IMR-90 (cell line): ENCODE data around the gene MRFAP1L1. TPM values are rescaled to one million over a fixed set of nuclear protein-coding genes. Genes with fewer than 3 reads are reported as not detected.

Experiments used
- ATAC-seq: fragments of 200-7000 bp; cut with Tn5 transposase; 2 replicates; pipeline ENCODE4 v1.9.1; 2020; ENCODE audit warnings: low read depth, mild to moderate bottlenecking, moderate library complexity
- BruUV-seq: library from RNA; stranded (reverse); fragments of 400-500 nt; replicated peaks from 2 replicates; lab custom pipeline; 2021; lab: Mats Ljungman, UMichigan
- CTCF ChIA-PET: fragments of 300-600 bp; formaldehyde crosslinking; extraction: SDS; loops from one replicate; lab custom pipeline; 2021; ENCODE audit warnings: antibody characterized with exemption; lab: Yijun Ruan, JAX
- POLR2A ChIA-PET: fragments of 300-600 bp; sonication (Branson Sonifier 250); formaldehyde crosslinking; loops from one replicate; lab custom pipeline; 2022; ENCODE audit warnings: antibody characterized with exemption; ENCODE audit not compliant: unreplicated experiment; lab: Charles Lee
- DNase-seq: peaks from one replicate; pipeline ENCODE4 v3.0.0; 2013
- H2AFZ ChIP-seq: replicated peaks from 2 replicates; pipeline ENCODE3; 2013; ENCODE audit warnings: low read length, mild to moderate bottlenecking; ENCODE audit not compliant: poor library complexity
- H2AK5ac ChIP-seq: 2 replicates; pipeline ENCODE4 v1.6.1; 2013; ENCODE audit warnings: low read depth, low read length, inconsistent platforms
- H2AK9ac ChIP-seq: replicated peaks from 2 replicates; pipeline ENCODE3; 2013; ENCODE audit warnings: mild to moderate bottlenecking, low read depth, low read length, moderate library complexity; ENCODE audit not compliant: poor library complexity
- H2BK120ac ChIP-seq: 2 replicates; pipeline ENCODE4 v1.6.1; 2013; ENCODE audit warnings: low read depth, low read length, inconsistent platforms
- H2BK15ac ChIP-seq: 3 replicates; pipeline ENCODE4 v1.6.1; 2013; ENCODE audit warnings: low read depth, low read length, inconsistent platforms
- H2BK20ac ChIP-seq: 2 replicates; pipeline ENCODE4 v1.6.1; 2013; ENCODE audit warnings: low read depth, mild to moderate bottlenecking, inconsistent platforms, low read length, moderate library complexity
- H2BK5ac ChIP-seq: 2 replicates; pipeline ENCODE4 v1.6.1; 2013; ENCODE audit warnings: mild to moderate bottlenecking, low read depth, low read length, inconsistent platforms; ENCODE audit not compliant: poor library complexity, severe bottlenecking
- H3K14ac ChIP-seq: replicated peaks from 2 replicates; pipeline ENCODE4 v1.6.1; 2013; ENCODE audit warnings: low read depth, low read length, inconsistent platforms
- H3K18ac ChIP-seq: 2 replicates; pipeline ENCODE4 v1.6.1; 2013; ENCODE audit warnings: low read depth, low read length, control low read depth
- H3K23ac ChIP-seq: 2 replicates; pipeline ENCODE4 v1.6.1; 2013; ENCODE audit warnings: low read depth, low read length, inconsistent platforms
- H3K27ac ChIP-seq: 2 replicates; pipeline ENCODE4 v1.5.1; 2013; ENCODE audit warnings: mild to moderate bottlenecking, control low read depth, low read length; ENCODE audit not compliant: insufficient read depth
- H3K27me3 ChIP-seq: 2 replicates; pipeline ENCODE4 v1.6.1; 2013; ENCODE audit warnings: low read length; ENCODE audit not compliant: control insufficient read depth, insufficient read depth
- H3K36me3 ChIP-seq: 2 replicates; pipeline ENCODE4 v1.6.1; 2013; ENCODE audit warnings: low read length, mixed read lengths; ENCODE audit not compliant: control insufficient read depth, insufficient read depth
- H3K4ac ChIP-seq: 2 replicates; pipeline ENCODE4 v1.6.1; 2013; ENCODE audit warnings: low read depth, low read length, inconsistent platforms
- H3K4me1 ChIP-seq: 2 replicates; pipeline ENCODE4 v1.6.1; 2013; ENCODE audit warnings: low read length, mixed read lengths; ENCODE audit not compliant: control insufficient read depth, insufficient read depth
- H3K4me2 ChIP-seq: 2 replicates; pipeline ENCODE4 v1.6.1; 2013; ENCODE audit warnings: low read depth, mild to moderate bottlenecking, control low read depth, low read length, moderate library complexity
- H3K4me3 ChIP-seq: 2 replicates; pipeline ENCODE4 v1.5.1; 2013; ENCODE audit warnings: low read depth, mild to moderate bottlenecking, control low read depth, low read length, moderate library complexity; ENCODE audit not compliant: insufficient read depth
- H3K56ac ChIP-seq: 2 replicates; pipeline ENCODE4 v1.6.1; 2013; ENCODE audit warnings: low read length, inconsistent platforms; ENCODE audit not compliant: insufficient read depth; ENCODE audit errors: extremely low read depth
- H3K79me1 ChIP-seq, 2 experiments: 2 replicates each; pipeline ENCODE4 v1.6.1; 2013; ENCODE audit warnings: low read length in 2 of 2, inconsistent platforms in 1 of 2, low read depth in 1 of 2
- H3K9ac ChIP-seq: 2 replicates; pipeline ENCODE4 v1.6.1; 2013; ENCODE audit warnings: low read depth, low read length, control low read depth
- H3K9me1 ChIP-seq: 2 replicates; pipeline ENCODE4 v1.6.1; 2013; ENCODE audit warnings: low read length, inconsistent platforms; ENCODE audit not compliant: insufficient read depth
- H3K9me3 ChIP-seq: 2 replicates; pipeline ENCODE4 v1.6.1; 2013; ENCODE audit warnings: low read length; ENCODE audit not compliant: control insufficient read depth, insufficient read depth
- H4K20me1 ChIP-seq: 2 replicates; pipeline ENCODE4 v1.6.1; 2013; ENCODE audit warnings: low read length, inconsistent platforms; ENCODE audit not compliant: insufficient read depth
- H4K5ac ChIP-seq: 2 replicates; pipeline ENCODE4 v1.6.1; 2013; ENCODE audit warnings: mild to moderate bottlenecking, low read depth, low read length, control low read depth
- H4K8ac ChIP-seq, 2 experiments: 2 replicates each; pipeline ENCODE4 v1.6.1; 2013; ENCODE audit warnings: low read depth in 2 of 2, low read length in 2 of 2, control low read depth in 1 of 2, inconsistent platforms in 1 of 2
- H4K91ac ChIP-seq: 2 replicates; pipeline ENCODE4 v1.6.1; 2013; ENCODE audit warnings: low read depth, low read length, inconsistent platforms; ENCODE audit not compliant: insufficient read depth
- BHLHE40 ChIP-seq: fragments of 150-350 bp; IDR thresholded peaks from 2 replicates; pipeline ENCODE4 v1.6.1; 2016; ENCODE audit warnings: mild to moderate bottlenecking, low read depth, low read length
- FOS ChIP-seq: fragments of 150-350 bp; IDR thresholded peaks from 2 replicates; pipeline ENCODE4 v1.6.1; 2016; ENCODE audit warnings: low read depth, low read length
- MXI1 ChIP-seq: IDR thresholded peaks from 2 replicates; pipeline ENCODE4 v1.6.1; 2012; ENCODE audit warnings: low read depth, mild to moderate bottlenecking, low read length, moderate library complexity, borderline replicate concordance
- NFE2L2 ChIP-seq: fragments of 150-350 bp; IDR thresholded peaks from 2 replicates; pipeline ENCODE4 v1.6.1; 2016; ENCODE audit warnings: low read depth, mild to moderate bottlenecking, low read length
- POLR2A ChIP-seq: IDR thresholded peaks from 2 replicates; pipeline ENCODE4 v1.6.1; 2012; ENCODE audit warnings: mild to moderate bottlenecking, low read depth, low read length
- RAD21 ChIP-seq: IDR thresholded peaks from 2 replicates; pipeline ENCODE4 v1.6.1; 2012; ENCODE audit warnings: low read length, improper control_type of control experiment
- SMC3 ChIP-seq: fragments of 150-350 bp; IDR thresholded peaks from 2 replicates; pipeline ENCODE4 v1.6.1; 2016; ENCODE audit warnings: low read depth, mild to moderate bottlenecking, antibody characterized with exemption, low read length, moderate library complexity
- WGBS, 2 experiments: methylation state at CpG; one replicate each; pipeline versions ENCODE4 v1.1.5 to v1.1.7; 2013; ENCODE audit warnings: missing lambda C conversion rate in 2 of 2; ENCODE audit not compliant: insufficient read length in 1 of 2; ENCODE audit errors: extremely low coverage in 2 of 2; 5-methylcytosine and 5-hydroxymethylcytosine counted together
- dilution Hi-C: fragments of 300-500 bp; cut with HindIII; formaldehyde crosslinking; loops from one replicate; pipeline ENCODE4 v1.14.3; 2018; ENCODE audit warnings: low sequenced_read_pairs; ENCODE audit not compliant: unreplicated experiment
- in situ Hi-C: fragments of 300-500 bp; cut with MboI; formaldehyde crosslinking; loops from 3 replicates; pipeline ENCODE4 v1.14.3; 2019; ENCODE audit warnings: low sequenced_read_pairs, inconsistent platforms, mixed read lengths
- intact Hi-C: fragments of 100-400 bp; cut with micrococcal nuclease; formaldehyde crosslinking; loops from 2 replicates; pipeline ENCODE4 v1.10.0; 2022
- polyA plus RNA-seq, 3 experiments: library from polyadenylated mRNA; depleted of rRNA; stranded (reverse); fragments of >200 nt; gene quantifications; 2 replicates each; pipeline ENCODE4 v1.2.3, GENCODE V29; 2012; ENCODE audit warnings: low replicate concordance in 1 of 3
- total RNA-seq: library from RNA; depleted of rRNA; stranded (reverse); fragments of >200 nt; gene quantifications from 2 replicates; pipeline ENCODE4 v1.2.3, GENCODE V29; 2012
- TF ChIP-seq, protein P1 (sequence below): conservative IDR thresholded peaks from 2 replicates; pipeline ENCODE4 v1.5.1; 2012; ENCODE audit warnings: mild to moderate bottlenecking, low read depth, low read length, improper control_type of control experiment
- TF ChIP-seq, protein P2 (sequence below): fragments of 150-350 bp; IDR thresholded peaks from 2 replicates; pipeline ENCODE4 v1.6.1; 2017; ENCODE audit warnings: mild to moderate bottlenecking, antibody characterized with exemption, low read length, low read depth
- TF ChIP-seq, protein P3 (sequence below): fragments of 150-350 bp; IDR thresholded peaks from 2 replicates; pipeline ENCODE4 v1.6.1; 2016; ENCODE audit warnings: low read depth, mild to moderate bottlenecking, low read length, moderate library complexity, borderline replicate concordance

Gene MRFAP1L1
- total and polyA plus RNA-seq, 2 of the 4 experiments (the other 2 are of a cell fraction), result 31.7 to 47.0 TPM

DNA sequence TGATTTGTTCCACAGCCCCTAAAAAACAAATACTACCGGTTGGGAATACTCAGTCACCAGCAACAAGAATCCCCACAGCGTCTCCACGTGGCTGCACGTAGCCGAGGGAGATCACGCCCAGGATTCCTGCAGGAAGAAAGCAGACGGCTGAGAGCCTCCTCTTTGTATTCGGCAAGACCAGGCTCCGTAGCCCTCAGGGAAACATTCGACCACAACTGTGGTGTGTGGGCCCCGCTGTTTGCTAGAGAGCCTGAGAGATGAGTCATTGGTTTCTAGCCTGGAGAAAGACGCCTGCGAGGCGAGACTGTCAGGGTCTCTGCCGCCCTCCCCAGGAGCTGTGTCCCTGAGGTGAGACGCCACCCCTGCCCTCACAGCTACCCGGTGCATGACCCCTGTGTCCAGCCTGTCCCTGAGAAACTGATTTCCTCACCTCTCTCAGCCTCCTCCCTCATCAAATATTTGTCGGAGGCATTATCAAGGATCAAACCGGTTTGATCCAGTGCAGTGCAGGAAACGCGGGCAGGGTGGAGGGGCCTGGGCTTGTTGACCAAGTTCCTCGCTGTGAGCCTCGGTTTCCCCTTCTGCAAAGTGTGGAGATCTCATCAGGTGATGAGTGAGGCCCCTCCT is 20.7 kb downstream of the MRFAP1L1 start:
- no CpG with 5 or more reads among the region's 23 CpGs for WGBS, 2 experiments
- TF ChIP-seq POLR2A (no peak), SMC3 (peak; percentile 30; the same call in 1 of the 2 replicates), BHLHE40 (peak; percentile 32; the same call in 1 of the 2 replicates), RAD21 (peak; percentile 23; the same call in 1 of the 2 replicates), NFE2L2 (no peak), FOS (peak; percentile 81), MXI1 (peak; percentile 79)
- TF ChIP-seq, protein P1, sequence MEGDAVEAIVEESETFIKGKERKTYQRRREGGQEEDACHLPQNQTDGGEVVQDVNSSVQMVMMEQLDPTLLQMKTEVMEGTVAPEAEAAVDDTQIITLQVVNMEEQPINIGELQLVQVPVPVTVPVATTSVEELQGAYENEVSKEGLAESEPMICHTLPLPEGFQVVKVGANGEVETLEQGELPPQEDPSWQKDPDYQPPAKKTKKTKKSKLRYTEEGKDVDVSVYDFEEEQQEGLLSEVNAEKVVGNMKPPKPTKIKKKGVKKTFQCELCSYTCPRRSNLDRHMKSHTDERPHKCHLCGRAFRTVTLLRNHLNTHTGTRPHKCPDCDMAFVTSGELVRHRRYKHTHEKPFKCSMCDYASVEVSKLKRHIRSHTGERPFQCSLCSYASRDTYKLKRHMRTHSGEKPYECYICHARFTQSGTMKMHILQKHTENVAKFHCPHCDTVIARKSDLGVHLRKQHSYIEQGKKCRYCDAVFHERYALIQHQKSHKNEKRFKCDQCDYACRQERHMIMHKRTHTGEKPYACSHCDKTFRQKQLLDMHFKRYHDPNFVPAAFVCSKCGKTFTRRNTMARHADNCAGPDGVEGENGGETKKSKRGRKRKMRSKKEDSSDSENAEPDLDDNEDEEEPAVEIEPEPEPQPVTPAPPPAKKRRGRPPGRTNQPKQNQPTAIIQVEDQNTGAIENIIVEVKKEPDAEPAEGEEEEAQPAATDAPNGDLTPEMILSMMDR, result peak; percentile 1; the same call in 1 of the 2 replicates
- TF ChIP-seq, protein P2, sequence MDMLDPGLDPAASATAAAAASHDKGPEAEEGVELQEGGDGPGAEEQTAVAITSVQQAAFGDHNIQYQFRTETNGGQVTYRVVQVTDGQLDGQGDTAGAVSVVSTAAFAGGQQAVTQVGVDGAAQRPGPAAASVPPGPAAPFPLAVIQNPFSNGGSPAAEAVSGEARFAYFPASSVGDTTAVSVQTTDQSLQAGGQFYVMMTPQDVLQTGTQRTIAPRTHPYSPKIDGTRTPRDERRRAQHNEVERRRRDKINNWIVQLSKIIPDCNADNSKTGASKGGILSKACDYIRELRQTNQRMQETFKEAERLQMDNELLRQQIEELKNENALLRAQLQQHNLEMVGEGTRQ, result peak; percentile 60; the same call in 1 of the 2 replicates
- TF ChIP-seq, protein P3, sequence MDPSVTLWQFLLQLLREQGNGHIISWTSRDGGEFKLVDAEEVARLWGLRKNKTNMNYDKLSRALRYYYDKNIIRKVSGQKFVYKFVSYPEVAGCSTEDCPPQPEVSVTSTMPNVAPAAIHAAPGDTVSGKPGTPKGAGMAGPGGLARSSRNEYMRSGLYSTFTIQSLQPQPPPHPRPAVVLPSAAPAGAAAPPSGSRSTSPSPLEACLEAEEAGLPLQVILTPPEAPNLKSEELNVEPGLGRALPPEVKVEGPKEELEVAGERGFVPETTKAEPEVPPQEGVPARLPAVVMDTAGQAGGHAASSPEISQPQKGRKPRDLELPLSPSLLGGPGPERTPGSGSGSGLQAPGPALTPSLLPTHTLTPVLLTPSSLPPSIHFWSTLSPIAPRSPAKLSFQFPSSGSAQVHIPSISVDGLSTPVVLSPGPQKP, result no peak
- intact Hi-C loops (no loop called here), in situ Hi-C loops (no loop called here), dilution Hi-C loops (no loop called here)
- ChIA-PET POLR2A (no interaction called here), CTCF (interaction anchor here (1.2 kb wide), 1 partner anchor 20 kb away, joined by 3 read pairs; the partner anchor contains the start of gene MRFAP1L1)
- Histone ChIP-seq H3K14ac (peak overlapping the region; percentile 84), H3K56ac (peak overlapping the region; percentile 27; the same call in 1 of the 2 replicates), H2BK5ac (peak overlapping the region; percentile 78), H4K91ac (peak overlapping the region; percentile 89), H2AFZ (peak overlapping the region; percentile 91), H3K36me3 (no peaks in the 10 kb centered on the region), H3K9me1 (peaks cover 16% of the 10 kb centered on the region; the same call in 1 of the 2 replicates), H3K27ac (peak overlapping the region; percentile 85), H4K8ac (peak overlapping the region; percentile 41 to 97), H2AK5ac (peak overlapping the region; percentile 89), H3K9me3 (no peaks in the 10 kb centered on the region), H3K9ac (peak overlapping the region; percentile 47), H3K23ac (peak overlapping the region; percentile 67), H2AK9ac (peak overlapping the region; percentile 80), H4K5ac (peak overlapping the region; percentile 95), H2BK20ac (peak overlapping the region; percentile 63), H2BK15ac (peak overlapping the region; percentile 39; the same call in 2 of the 3 replicates), H2BK120ac (peak overlapping the region; percentile 87), H3K4me3 (no peak overlapping the region), H3K4me2 (peak overlapping the region; percentile 70), H3K27me3 (no peaks in the 10 kb centered on the region), H3K79me1 (peaks cover 0 to 10% of the 10 kb centered on the region in 2 experiments; a peak in 1 of 4 replicates), H3K4me1 (peaks cover 23% of the 10 kb centered on the region), H4K20me1 (no peaks in the 10 kb centered on the region), H3K18ac (peak overlapping the region; percentile 78), H3K4ac (peak overlapping the region; percentile 86)
- peak; percentile 94 for DNase-seq
- ATAC-seq, result peak; percentile 93
- BruUV-seq, result no TSS peak
